A172 (cell line): ENCODE results near the gene COL7A1. TPM values are rescaled to one million over a fixed set of nuclear protein-coding genes. Genes with fewer than 3 reads are reported as not detected.

Source experiments
- DNase-seq: peaks from one replicate; pipeline ENCODE4 v3.0.0-alpha.2; 2015; ENCODE audit warnings: low spot score
- total RNA-seq: library from RNA; depleted of rRNA; stranded (reverse); fragments of >200 nt; shearing (Covaris generic); gene quantifications from 2 replicates; pipeline ENCODE4 v1.2.3, GENCODE V29; 2014

COL7A1 gene
- total RNA-seq, 1 experiment from 2014 or later = 105 TPM

DNA sequence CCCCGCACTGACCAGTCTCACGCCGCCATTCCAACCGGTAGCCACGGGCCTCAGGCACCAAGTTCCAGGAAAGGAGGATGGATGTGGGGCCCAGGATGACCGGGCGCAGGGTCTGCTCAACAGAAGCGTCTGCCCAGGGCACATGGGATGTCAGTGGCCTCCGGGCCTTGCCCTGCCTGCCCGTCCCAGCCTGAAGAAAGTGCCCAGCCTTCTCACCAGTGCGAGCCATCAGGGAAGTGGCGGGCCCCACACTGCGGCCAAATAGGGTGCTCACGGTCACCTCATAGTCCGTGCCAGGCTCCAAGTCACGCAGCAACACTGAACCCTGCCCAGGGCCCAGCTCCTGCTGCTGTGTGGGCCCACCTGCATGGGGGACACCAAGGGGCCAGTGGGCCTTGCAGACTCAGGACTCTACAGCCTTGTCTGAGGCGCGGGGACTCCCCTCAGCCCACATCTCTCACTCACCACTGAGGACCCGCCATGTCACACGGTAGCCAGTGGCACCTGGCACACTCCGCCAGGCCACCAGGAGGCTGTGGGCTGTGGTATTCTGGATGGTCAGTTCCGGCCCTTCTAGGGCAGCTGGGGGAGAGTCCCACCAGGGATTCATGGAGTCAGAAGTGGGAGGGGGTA is 3.1 kb downstream of the COL7A1 start:
- no peak for DNase-seq

- DNase-seq = no peak
Measured at GRCh38 chr3:48591436-48591835, 3.7 kb downstream of the COL7A1 start.

GRCh38 chr3:48588230-48588629 is 6.9 kb downstream of the COL7A1 start:
- no peak for DNase-seq

- no peak for DNase-seq
Measured at GRCh38 chr3:48587686-48588085, 7.4 kb downstream of the COL7A1 start.

DNA sequence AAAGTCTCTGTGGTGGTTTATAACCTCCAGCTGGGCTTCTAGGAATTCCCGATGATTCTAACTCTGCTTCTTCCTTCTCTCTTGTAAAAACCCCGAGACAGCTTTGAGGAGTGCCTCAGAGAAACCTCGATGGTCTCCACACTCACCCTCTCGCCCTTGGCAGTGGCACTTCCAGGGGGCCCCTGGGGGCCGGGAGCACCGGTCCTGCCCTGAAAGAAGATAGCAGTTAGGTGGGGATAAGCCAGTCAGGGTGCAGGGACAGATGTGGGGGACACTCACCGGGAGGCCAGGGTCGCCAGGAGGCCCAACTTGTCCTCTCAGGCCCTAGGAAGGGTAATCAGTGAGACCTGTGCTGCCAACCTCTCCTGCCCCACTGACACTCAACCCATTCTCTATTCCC is 9.7 kb downstream of the COL7A1 start:
- no peak for DNase-seq

- DNase-seq = no peak
Measured at GRCh38 chr3:48584836-48585235, 10.3 kb downstream of the COL7A1 start.

DNA sequence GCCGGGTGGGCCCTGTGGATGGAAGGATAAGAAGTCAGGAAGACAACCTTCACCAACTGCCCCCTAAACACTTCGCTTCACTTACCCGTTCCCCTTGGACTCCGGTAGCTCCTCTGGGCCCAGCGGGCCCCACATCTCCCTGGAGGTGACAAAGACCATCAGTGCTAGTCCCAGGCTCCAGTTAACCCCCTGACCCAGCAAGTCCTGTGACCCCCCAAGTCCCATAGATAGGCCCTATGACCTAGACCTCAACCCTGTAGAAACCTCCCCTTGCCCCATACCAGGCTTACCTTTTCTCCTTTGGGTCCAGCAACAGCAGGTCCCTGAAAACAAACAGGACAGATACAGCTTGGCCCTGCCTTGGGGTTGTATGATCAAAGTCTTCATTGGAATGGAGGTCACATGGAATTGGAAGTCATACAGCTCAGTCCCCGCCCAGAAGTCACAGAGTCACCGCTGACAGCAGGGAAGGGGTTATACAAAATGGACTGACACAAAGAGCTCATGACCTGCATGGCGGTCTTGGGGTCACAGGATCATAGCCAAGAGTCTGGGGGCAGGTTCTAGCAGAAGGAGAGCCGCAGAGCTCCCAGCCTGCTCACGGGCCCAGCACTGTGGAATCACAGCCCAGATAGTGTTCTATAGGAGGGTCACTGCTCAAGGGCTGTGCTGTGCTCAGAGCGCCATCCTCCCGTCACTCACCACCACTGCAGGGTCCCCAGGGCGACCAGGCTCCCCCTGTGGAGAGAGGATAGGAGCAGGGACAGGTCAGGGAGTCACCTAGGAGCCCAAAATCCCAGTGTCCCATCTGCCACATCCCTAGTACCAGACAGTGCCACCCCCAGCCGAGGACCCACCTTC is 13.3 kb downstream of the COL7A1 start:
- DNase-seq = no peak

DNA sequence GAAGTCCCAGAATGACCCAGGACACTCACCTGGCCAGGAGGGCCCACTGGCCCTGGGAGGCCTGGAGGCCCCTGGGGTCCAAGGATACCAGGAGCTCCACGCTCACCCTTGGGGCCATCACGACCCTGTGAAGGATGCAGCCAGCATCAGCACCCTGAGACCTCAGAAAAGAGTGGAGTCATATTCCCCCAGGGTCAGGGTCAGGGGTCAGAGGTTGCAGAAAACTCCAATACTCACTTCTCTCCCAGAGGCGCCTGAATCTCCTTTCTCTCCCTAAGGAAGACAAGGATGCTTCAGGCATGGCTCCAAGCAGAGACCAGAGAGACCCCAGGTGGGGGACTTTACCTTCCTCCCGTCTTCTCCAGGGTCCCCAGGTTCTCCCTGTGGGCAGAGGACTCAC is 18.5 kb downstream of the COL7A1 start:
- DNase-seq = no peak

- no peak for DNase-seq
Measured at GRCh38 chr3:48575366-48575765, 19.8 kb downstream of the COL7A1 start.

DNA sequence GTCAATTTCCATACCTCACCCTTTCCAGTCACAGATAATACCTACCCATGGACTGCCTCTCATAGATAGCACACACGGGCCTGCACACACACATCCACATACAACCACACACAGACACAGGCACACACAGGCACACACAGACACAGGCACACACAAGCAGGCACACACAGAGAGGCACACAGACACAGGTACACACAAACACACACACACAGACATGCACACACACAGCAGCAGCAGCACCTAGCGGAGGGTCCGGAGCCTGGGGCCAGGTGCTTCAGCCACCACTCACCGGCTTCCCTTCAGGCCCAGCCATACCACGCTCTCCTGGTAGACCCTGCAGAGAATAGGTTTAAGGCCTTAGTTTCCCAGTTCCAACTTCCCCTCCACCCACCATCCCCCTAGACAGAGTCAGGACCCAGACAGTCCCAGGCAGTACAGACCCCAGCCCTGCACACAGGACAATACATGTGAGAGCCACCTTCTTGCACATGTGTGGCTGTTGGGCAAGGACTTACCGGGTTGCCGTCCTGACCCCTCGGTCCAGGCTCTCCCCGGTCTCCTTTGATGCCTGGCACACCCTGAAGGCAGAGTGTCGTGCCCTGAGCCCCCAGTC is 21.1 kb downstream of the COL7A1 start:
- DNase-seq = no peak

DNA sequence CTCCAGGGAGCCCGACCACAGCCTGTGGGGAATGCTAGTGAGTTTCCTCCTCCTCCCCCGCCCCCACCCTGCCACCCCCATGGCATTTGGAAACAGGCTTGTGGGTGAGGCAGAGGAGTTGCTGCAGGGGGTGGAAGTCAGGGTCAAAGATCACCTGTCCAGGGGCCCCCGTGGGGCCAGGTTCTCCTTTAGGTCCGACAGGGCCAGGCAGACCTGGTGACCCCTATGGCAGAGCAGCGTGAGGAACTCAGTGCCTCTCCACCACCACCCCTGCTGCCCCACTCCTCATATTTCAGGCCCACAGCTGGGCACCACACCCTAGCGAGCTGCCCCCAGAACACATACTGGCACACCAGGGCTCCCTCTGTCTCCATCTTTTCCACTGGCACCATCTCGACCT is 22.6 kb downstream of the COL7A1 start:
- no peak for DNase-seq

- no peak for DNase-seq
Measured at GRCh38 chr3:48571938-48572337, 23.2 kb downstream of the COL7A1 start.

DNA sequence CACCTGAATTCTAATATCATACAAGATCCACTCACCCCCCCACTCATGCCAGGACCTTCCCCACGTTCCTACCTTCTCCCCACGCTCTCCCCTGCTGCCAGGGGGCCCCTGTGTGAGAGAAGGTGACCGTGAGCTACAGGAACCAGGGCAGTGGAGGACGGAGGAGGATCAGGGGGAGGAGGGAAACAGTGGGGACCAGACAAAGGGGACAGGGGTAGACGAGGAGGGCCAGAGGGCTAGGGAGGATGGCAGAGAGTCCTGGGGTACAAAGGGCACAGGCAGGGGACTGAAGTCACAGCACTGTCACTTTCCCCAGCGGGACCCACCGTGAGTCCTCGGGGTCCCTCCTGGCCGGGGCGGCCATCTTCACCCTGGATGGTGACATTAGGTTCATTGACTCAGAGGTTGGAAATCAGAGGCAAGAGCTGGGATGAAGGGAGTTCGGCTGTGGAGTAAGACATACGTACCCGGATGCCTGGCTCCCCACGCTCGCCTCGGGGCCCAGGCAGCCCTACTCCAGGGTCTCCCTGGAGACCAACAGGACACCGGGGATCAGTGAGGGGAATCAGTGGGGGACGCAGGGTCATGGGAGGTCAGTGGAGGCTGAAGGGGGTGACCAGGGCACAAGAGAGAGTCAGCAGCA is 25.2 kb downstream of the COL7A1 start:
- DNase-seq = no peak

DNA sequence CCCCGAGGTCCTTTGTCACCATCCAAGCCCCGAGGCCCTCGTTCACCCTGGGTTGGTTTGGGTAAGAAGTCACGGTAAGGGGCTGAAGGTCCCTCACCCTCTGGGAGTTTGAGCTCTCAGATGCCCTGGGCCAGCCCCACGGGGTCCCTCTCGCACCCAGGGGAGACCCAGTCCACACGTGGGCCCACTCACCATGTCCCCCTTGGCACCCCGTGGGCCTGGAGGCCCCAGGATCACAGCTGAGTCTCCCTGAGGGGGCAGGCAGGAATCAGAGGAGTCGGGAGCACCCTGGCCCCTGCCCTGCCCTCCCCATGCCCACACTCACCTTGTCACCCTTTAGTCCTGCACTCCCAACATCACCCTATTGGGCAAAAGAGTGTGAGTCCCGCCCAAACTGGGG is 25.7 kb downstream of the COL7A1 start:
- no peak for DNase-seq

DNA sequence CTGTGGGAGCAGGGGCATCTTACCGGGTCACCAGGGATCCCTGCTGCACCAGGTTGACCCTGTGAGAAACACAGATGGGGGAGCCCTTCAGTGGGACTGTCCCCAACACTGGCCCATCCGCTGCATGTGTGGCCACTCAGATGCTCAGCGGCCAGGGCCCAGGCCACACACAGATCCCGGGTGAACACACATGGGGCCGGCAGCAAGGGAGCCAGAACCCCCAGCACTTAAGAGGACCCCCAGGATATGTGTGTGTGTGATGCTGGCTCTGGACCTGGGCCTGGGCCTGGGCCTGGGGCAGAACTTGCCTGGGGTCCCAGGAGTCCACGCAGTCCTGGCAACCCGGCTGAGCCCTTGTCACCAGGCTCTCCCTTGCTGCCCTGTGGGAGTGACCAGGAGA is 26.7 kb downstream of the COL7A1 start:
- no peak for DNase-seq

GRCh38 chr3:48567500-48567899 is 27.6 kb downstream of the COL7A1 start:
- no peak for DNase-seq

DNA sequence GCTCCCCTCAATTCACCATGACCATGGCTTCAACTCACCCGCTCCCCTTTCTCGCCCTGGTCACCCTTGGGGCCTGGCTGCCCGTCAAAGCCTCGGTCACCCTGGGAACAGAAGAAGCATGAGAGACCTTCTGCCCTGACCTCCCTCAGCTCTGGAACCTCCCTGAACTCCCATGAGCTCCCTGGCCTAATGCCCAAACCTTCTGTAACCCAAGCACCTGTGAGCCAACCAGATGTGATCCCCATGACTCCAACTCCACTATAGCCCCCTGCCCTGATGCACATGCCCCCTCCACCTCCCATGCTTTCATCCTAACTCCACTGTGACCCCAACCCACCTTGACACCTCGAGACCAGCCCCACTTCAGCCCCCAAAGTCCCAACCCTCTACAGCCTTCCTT is 28.0 kb downstream of the COL7A1 start:
- DNase-seq = no peak

- no peak for DNase-seq
Measured at GRCh38 chr3:48566401-48566760, 28.7 kb downstream of the COL7A1 start.

- peak; percentile 88 for DNase-seq
Measured at GRCh38 chr3:48565591-48566400, 29.3 kb downstream of the COL7A1 start.

DNA sequence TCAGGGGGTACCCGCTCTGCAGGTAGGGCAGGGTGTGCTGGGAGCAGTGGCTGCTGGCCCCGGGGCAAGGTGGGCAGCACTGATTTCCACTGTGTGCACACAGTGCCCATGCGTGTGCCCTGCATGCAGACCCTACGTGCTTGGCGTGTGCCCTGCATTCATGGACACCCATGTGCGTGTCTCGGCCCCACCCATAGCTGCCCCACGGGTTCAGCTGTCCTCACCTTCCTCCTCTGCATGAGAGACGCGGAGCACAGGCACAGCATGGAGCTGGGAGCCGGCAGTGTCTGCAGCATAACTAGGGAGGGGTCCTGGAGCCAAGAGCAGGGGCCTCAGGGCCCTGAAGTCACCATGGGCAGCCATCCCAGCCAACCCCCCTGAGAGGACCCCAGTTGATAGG is 29.9 kb downstream of the COL7A1 start:
- no peak for DNase-seq

DNA sequence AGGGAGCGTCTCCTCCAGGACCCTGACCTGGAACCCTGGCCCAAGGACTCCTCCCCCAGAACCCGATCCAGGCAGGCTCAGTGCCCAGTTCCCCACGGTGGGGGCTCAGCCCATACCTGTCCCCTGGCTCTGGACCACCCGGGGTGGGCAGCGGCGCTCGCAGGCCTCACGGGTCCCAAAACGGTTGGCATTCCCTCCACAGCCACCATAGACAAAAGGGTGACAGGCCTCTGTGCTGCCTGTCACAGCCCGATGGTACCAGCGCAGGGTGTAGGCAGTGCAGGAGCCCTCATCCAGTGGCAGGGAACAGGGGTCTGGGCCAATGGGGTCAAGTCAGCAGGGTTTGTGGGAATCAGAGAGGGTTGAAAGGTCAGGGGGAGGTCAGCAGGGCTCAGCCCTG is 30.5 kb downstream of the COL7A1 start:
- no peak for DNase-seq

GRCh38 chr3:48564022-48564421 is 31.1 kb downstream of the COL7A1 start:
- DNase-seq = peak; percentile 89
